Measurements from ENCODE around the gene LEPR. TPM values are rescaled to one million over a fixed set of nuclear protein-coding genes. Genes with fewer than 3 reads are reported as not detected.
A peak's percentile ranks its signal among the peaks of the same experiment; 100 is the strongest.

Gene LEPR
- total RNA-seq, 1 donor from 2014 or later: 15.5 TPM

DNA sequence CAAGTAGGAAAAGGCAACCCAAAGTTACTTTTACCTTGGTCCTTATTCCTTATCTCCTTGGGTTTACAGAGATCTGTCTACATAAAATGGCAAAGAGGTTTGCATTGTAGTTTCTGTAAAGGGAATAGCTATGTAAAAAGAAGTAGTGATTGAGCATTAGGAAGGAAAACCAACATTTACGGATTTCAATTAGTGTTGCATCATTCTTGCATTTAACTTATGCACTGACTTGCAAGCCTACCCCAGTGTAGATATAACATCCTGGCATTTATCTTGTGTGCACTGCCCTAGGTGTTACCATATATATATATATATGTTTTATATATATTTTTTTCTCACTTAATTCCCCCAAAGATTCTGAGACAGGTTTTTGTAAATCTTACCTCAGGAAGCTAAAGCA, 3.7 kb upstream of the LEPR start:
- Histone ChIP-seq H3K4me3 (ENCODE audit: low read depth, low read length) (no peak overlapping the region), H3K27me3 (ENCODE audit: control insufficient read depth, insufficient read depth, low read length) (no peaks in the 10 kb centered on the region), H3K36me3 (ENCODE audit: control insufficient read depth, insufficient read depth, low read length) (no peaks in the 10 kb centered on the region)
- FAIRE-seq (no peak), DNase-seq (ENCODE audit: low read depth) (no peak)
- TF ChIP-seq, protein P1, sequence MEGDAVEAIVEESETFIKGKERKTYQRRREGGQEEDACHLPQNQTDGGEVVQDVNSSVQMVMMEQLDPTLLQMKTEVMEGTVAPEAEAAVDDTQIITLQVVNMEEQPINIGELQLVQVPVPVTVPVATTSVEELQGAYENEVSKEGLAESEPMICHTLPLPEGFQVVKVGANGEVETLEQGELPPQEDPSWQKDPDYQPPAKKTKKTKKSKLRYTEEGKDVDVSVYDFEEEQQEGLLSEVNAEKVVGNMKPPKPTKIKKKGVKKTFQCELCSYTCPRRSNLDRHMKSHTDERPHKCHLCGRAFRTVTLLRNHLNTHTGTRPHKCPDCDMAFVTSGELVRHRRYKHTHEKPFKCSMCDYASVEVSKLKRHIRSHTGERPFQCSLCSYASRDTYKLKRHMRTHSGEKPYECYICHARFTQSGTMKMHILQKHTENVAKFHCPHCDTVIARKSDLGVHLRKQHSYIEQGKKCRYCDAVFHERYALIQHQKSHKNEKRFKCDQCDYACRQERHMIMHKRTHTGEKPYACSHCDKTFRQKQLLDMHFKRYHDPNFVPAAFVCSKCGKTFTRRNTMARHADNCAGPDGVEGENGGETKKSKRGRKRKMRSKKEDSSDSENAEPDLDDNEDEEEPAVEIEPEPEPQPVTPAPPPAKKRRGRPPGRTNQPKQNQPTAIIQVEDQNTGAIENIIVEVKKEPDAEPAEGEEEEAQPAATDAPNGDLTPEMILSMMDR (IDR thresholded peaks at IDR 0.05; ENCODE audit: insufficient read depth, low read length, severe bottlenecking): no peak

DNA sequence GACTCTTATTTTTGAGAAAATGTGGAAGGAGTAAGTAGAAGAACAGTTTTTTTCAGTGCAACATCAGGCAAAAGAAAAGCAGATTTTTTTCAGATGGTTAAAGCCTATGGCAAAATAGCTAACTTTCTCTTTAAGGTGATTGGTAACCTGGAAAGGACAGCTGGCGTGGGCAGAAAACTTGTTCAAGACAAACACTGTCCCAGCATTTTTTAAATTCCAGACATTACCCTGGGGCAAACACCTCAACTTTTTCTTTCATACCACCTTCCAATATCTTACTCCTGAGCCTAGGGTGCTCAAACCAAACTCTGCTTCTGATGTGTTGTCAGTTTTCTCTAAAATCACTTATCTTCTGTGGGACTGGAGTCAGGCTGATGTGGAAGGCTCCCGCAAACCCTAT, 2.7 kb upstream of the LEPR start:
- FAIRE-seq (no peak), DNase-seq (ENCODE audit: low read depth) (peak; percentile 66)
- TF ChIP-seq, protein P1 (IDR thresholded peaks at IDR 0.05; ENCODE audit: insufficient read depth, low read length, severe bottlenecking): no peak
- Histone ChIP-seq H3K27me3 (ENCODE audit: control insufficient read depth, insufficient read depth, low read length) (no peaks in the 10 kb centered on the region), H3K36me3 (ENCODE audit: control insufficient read depth, insufficient read depth, low read length) (no peaks in the 10 kb centered on the region), H3K4me3 (ENCODE audit: low read depth, low read length) (no peak overlapping the region)

GRCh38 chr1:65418522-65419185, 1.8 kb upstream of the LEPR start:
- Histone ChIP-seq H3K27me3 (ENCODE audit: control insufficient read depth, insufficient read depth, low read length) (no peaks in the 10 kb centered on the region), H3K36me3 (ENCODE audit: control insufficient read depth, insufficient read depth, low read length) (no peaks in the 10 kb centered on the region), H3K4me3 (ENCODE audit: low read depth, low read length) (no peak overlapping the region)
- TF ChIP-seq, protein P1 (IDR thresholded peaks at IDR 0.05; ENCODE audit: insufficient read depth, low read length, severe bottlenecking): no peak
- FAIRE-seq: no peak
- peak; percentile 71 for DNase-seq (ENCODE audit: low read depth)

DNA sequence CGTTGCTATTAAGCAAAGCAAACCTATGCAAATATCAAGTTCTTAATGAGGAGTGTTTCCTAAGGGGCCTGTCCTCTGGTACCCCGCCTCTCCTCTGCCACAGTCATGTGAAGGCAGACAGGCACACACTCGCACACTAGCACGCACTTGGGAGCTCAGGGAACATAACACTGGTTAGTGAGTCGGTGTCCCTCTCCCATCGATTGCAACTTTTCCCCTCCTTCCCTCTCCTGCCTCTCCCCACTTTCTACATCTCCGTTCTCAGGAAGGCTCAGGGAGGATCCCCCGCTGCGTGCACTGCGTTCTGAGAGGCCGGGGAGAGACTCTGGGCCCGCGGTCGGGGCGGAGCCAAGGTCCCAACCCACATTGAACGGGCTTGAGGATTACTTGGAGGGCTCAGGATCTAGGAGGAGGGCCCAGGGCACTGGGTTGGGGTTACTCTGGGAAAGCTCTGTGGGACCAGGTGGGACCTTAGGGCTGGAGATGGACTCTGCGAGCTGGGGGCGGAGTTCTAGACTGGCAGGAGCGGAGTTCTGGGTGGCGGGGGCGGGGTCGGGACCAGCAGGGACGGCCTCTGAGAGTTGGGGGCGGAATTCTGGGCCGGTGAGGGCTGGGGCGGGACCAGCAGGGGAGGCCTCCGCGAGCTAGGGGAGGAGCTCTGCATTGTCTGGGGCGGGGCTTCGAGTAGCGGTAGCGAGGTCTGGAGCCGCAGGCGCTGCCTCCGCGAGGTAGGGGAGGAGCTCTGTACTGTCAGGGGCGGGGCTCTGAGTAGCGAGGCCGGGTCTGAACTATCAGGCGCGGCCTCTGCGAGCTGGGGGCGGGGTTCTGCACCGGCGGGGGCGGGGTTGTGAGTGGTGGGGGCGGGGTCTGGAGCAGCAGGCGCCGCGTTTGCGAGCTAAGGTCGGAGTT, 533 bp upstream of the LEPR start:
- Histone ChIP-seq H3K36me3 (ENCODE audit: control insufficient read depth, insufficient read depth, low read length) (no peaks in the 10 kb centered on the region), H3K27me3 (ENCODE audit: control insufficient read depth, insufficient read depth, low read length) (no peaks in the 10 kb centered on the region), H3K4me3 (ENCODE audit: low read depth, low read length) (peak overlapping the region; percentile 91)
- FAIRE-seq (no peak), DNase-seq (ENCODE audit: low read depth) (peak; percentile 91)
- TF ChIP-seq, protein P1 (IDR thresholded peaks at IDR 0.05; ENCODE audit: insufficient read depth, low read length, severe bottlenecking): no peak

- H3K4me3 ChIP-seq (ENCODE audit: low read depth, low read length): peak overlapping the region; percentile 91
- no peak for FAIRE-seq
- H3K36me3 ChIP-seq (ENCODE audit: control insufficient read depth, insufficient read depth, low read length): peaks cover 1% of the 10 kb centered on the region
- no peaks in the 10 kb centered on the region for H3K27me3 ChIP-seq (ENCODE audit: control insufficient read depth, insufficient read depth, low read length)
- TF ChIP-seq, protein P1 (IDR thresholded peaks at IDR 0.05; ENCODE audit: insufficient read depth, low read length, severe bottlenecking): no peak
- DNase-seq (ENCODE audit: low read depth): no peak
Measured at GRCh38 chr1:65421351-65422025, 1.0 kb downstream of the LEPR start.
